Transverse colon (tissue), 4 donors: ENCODE data around the gene CALML3.

ENCODE experiments used
- POLR2AphosphoS5 ChIP-seq, 3 donors: sonication (generic); formaldehyde crosslinking; IDR thresholded peaks; one replicate each; pipeline ENCODE4 v1.6.1; 2016; ENCODE audit warnings: antibody characterized with exemption in 3 of 3
- TF ChIP-seq, protein P1 (sequence below), 5 experiments: fragments of 200-600 bp in 3 of 5; fragments of 450-650 bp in 2 of 5; sonication (generic) in 3 of 5; IDR thresholded peaks; 1 replicate in 2 of 5; 2 replicates in 3 of 5; pipeline ENCODE4 v1.5.1; 2016 to 2017; ENCODE audit warnings: antibody characterized with exemption in 5 of 5, inconsistent platforms in 3 of 5, mild to moderate bottlenecking in 2 of 5, moderate library complexity in 1 of 5

DNA sequence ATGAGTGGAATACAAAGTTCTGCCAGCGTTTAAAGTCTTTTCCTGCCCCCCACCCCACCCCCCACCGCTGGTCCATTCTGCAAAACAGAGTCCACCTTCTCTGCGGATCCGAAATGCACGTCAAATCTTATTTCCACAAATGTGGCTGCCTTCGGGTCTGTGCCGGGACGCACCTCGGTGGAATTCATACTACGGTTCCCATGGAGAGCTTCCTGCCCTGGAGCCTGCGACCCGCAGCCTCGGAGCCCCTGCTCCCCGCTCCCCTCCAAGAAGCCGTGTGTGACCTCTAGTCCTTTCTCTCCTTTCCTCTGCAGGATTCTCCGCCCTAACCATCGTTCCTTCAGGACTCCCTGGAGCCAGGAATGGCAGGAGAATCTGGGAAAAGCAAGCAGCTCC is 12.9 kb upstream of the CALML3 start:
- TF ChIP-seq, protein P1, sequence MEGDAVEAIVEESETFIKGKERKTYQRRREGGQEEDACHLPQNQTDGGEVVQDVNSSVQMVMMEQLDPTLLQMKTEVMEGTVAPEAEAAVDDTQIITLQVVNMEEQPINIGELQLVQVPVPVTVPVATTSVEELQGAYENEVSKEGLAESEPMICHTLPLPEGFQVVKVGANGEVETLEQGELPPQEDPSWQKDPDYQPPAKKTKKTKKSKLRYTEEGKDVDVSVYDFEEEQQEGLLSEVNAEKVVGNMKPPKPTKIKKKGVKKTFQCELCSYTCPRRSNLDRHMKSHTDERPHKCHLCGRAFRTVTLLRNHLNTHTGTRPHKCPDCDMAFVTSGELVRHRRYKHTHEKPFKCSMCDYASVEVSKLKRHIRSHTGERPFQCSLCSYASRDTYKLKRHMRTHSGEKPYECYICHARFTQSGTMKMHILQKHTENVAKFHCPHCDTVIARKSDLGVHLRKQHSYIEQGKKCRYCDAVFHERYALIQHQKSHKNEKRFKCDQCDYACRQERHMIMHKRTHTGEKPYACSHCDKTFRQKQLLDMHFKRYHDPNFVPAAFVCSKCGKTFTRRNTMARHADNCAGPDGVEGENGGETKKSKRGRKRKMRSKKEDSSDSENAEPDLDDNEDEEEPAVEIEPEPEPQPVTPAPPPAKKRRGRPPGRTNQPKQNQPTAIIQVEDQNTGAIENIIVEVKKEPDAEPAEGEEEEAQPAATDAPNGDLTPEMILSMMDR (IDR thresholded peaks at IDR 0.05) = no peak
- TF ChIP-seq POLR2AphosphoS5 (IDR thresholded peaks at IDR 0.05) = no peak
